Right atrium auricular region (tissue), 2 donors: ENCODE data around the gene MARCHF9. TPM values are rescaled to one million over a fixed set of nuclear protein-coding genes. Genes with fewer than 3 reads are reported as not detected.

Experiments
- DNase-seq: peaks from one replicate; pipeline ENCODE4 v3.0.0-alpha.2; 2019; ENCODE audit warnings: low spot score
- H3K27ac ChIP-seq, 2 donors: fragments of 200-600 bp; sonication (generic); 1 replicate in 1 of 2; 2 replicates in 1 of 2; pipeline ENCODE4 v1.5.1; 2016 to 2019
- H3K27me3 ChIP-seq, 2 donors: fragments of 200-600 bp; sonication (generic); one replicate each; pipeline versions ENCODE4 v1.5.1 to v1.6.0; 2017 to 2019
- H3K36me3 ChIP-seq: fragments of 200-600 bp; sonication (generic); one replicate; pipeline ENCODE4 v1.5.1; 2016
- H3K4me1 ChIP-seq, 2 donors: fragments of 200-600 bp; sonication (generic); one replicate each; pipeline versions ENCODE4 v1.5.1 to v1.6.0; 2017 to 2019
- H3K4me3 ChIP-seq, 2 donors: fragments of 200-600 bp; sonication (generic); 1 replicate in 1 of 2; 2 replicates in 1 of 2; pipeline ENCODE4 v1.5.1; 2017 to 2019; ENCODE audit warnings: mild to moderate bottlenecking in 1 of 2, moderate library complexity in 1 of 2
- H3K9me3 ChIP-seq, 2 donors: fragments of 200-600 bp; sonication (generic); one replicate each; pipeline ENCODE4 v1.5.1; 2019
- total RNA-seq, 2 donors: library from RNA; depleted of rRNA; stranded (reverse); fragments of >200 nt; gene quantifications; one replicate each; pipeline ENCODE4 v1.1.0, GENCODE V29; 2016
- TF ChIP-seq, protein P1 (sequence below), 2 donors: fragments of 200-600 bp; sonication (generic); IDR thresholded peaks; one replicate each; pipeline ENCODE4 v1.5.1; 2019; ENCODE audit warnings: antibody characterized with exemption in 2 of 2

The MARCHF9 gene
- total RNA-seq, 2 donors from 2014 or later, result 8.4 to 11.6 TPM

DNA sequence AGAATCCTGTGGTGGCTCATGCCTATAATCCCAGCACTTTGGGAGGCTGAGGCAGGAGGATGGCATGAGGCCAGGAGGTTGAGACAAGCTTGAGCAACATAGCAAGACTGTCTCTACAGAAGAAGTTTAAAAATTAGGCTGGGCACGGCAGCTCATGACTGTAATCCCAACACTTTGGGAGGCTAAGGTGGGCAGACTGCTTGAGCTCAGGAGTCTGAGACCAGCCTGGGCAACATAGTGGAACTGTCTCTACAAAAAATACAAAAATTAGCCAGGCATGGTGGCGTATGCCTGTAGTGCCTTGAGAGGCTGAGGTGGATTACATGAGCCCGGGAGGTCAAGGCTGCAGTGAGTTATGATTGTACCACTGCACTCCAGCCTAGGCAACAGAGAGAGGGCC, 13.0 kb downstream of the MARCHF9 start:
- Histone ChIP-seq H3K4me3 (no peak overlapping the region), H3K36me3 (peaks cover 16% of the 10 kb centered on the region), H3K27me3 (peaks cover 0 to 16% of the 10 kb centered on the region in 2 donors), H3K4me1 (peaks cover 0 to 46% of the 10 kb centered on the region in 2 donors), H3K9me3 (no peaks in the 10 kb centered on the region), H3K27ac (no peak overlapping the region)
- DNase-seq, result no peak
- TF ChIP-seq, protein P1, sequence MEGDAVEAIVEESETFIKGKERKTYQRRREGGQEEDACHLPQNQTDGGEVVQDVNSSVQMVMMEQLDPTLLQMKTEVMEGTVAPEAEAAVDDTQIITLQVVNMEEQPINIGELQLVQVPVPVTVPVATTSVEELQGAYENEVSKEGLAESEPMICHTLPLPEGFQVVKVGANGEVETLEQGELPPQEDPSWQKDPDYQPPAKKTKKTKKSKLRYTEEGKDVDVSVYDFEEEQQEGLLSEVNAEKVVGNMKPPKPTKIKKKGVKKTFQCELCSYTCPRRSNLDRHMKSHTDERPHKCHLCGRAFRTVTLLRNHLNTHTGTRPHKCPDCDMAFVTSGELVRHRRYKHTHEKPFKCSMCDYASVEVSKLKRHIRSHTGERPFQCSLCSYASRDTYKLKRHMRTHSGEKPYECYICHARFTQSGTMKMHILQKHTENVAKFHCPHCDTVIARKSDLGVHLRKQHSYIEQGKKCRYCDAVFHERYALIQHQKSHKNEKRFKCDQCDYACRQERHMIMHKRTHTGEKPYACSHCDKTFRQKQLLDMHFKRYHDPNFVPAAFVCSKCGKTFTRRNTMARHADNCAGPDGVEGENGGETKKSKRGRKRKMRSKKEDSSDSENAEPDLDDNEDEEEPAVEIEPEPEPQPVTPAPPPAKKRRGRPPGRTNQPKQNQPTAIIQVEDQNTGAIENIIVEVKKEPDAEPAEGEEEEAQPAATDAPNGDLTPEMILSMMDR (IDR thresholded peaks at IDR 0.05), result no peak

DNA sequence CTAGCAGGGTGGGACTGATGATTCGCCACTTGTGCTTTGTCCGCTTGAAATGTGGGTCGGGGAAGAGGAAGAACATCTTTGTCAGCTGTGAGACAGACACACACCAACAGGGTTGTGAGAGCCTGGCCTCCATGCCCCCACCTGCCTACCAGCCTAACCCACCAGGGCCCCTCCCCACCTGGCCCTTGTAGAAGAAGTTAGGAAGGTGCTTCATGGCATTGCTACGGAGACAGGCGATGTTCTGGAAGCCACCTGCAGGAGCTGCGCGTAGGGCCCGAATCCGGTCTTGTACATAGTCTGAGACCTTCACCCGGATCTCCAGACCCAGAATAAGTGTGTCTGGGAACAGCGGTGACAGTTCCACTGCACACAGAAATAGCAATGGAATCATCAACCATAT, 14.7 kb downstream of the MARCHF9 start:
- Histone ChIP-seq H3K27me3 (peaks cover 0 to 15% of the 10 kb centered on the region in 2 donors), H3K4me1 (peaks cover 0 to 51% of the 10 kb centered on the region in 2 donors), H3K4me3 (no peak overlapping the region), H3K27ac (no peak overlapping the region), H3K36me3 (peaks cover 16% of the 10 kb centered on the region), H3K9me3 (no peaks in the 10 kb centered on the region)
- TF ChIP-seq, protein P1 (IDR thresholded peaks at IDR 0.05), result no peak
- no peak for DNase-seq

DNA sequence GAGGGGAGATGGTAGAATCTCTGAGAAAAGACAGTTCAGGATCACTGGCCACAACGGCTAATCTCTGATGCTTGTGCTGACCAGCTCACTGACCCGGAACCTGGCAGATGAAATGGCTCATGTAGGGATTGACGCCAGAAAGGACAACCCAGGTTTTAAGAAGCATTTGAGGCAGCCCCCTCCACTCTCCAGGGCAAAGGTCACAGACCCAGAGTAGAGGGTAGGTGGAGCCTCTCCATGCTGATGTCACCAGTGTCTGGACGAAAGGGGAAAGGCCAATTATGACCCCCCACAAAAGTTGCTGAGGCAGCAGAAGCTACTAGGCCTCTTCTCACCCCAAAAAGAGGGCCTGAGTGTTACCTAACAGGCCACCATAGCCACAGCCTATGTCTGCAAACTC, 15.8 kb downstream of the MARCHF9 start:
- Histone ChIP-seq H3K27me3 (peaks cover 0 to 4% of the 10 kb centered on the region in 2 donors), H3K36me3 (peaks cover 16% of the 10 kb centered on the region), H3K9me3 (no peaks in the 10 kb centered on the region), H3K4me1 (peaks cover 0 to 40% of the 10 kb centered on the region in 2 donors), H3K27ac (no peak overlapping the region), H3K4me3 (no peak overlapping the region)
- no peak for DNase-seq
- TF ChIP-seq, protein P1 (IDR thresholded peaks at IDR 0.05), result no peak

DNA sequence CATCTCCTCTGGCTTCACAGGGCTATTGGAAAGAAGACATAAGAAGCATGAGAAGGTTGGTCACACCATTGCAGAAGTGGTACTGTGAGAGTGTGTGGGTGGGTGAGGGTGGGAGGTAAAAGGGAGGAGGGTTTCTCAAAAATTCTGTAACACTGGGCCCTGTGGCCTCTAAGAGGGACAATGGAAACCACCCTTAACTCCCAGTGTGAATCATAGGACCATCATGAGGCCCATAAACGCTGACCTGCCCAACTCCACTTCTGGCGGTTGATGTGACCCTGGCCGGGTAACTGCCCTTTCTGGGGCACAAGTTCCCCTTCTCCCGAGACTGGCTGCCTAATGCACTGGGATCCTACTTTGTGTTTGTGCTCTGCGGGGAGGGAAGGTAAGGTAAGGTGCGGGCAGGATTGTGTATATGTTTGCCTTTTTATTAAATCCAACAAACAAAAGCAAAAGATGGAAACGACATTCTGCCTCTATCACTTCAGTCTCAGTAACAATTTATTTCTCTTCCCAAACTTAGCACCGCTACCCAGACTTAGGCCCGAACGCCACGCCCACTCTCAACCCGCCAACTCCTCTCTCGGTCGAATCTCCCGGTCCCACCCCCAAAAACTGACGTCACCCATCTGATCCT, 16.5 kb downstream of the MARCHF9 start:
- H3K27ac ChIP-seq, result peak overlapping the region; percentile 93 to 94
- no peaks in the 10 kb centered on the region for H3K9me3 ChIP-seq
- peak; percentile 90 for DNase-seq
- no peaks in the 10 kb centered on the region for H3K27me3 ChIP-seq
- peak overlapping the region; percentile 61 to 89 for H3K4me3 ChIP-seq
- TF ChIP-seq, protein P1 (IDR thresholded peaks at IDR 0.05), result no peak
- H3K36me3 ChIP-seq, result peaks cover 16% of the 10 kb centered on the region
- peaks cover 0 to 34% of the 10 kb centered on the region in 2 donors for H3K4me1 ChIP-seq

DNA sequence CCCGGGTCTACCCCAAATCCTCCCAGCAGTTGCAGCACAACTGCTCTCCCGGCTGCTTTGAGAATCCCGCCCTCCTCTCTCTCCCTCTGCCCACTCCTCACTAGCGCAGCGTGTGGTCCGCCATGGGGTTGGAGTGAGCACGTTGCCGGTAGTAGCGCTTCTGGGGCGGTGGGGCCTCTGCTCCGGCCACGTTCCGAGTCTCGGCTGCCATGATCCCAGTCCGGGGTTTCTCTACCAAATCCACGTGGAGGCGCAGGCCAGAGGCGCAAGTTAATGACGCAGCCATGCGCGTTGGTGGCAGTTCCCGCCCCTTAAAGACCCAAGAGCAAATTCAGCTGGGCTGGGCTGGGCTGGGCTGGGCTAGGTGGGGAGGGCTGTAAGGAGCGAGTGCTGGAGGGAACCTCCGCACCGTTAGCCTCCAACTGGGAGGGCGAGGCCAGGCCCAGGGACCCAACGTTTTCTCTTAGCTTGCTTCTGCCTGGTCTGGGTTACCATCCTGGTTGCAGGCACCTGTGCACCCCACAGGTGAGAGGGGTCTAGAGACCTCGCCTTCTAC, 17.0 kb downstream of the MARCHF9 start, which contains the start of gene METTL1:
TSS of gene METTL1 (minus strand) at position 233 of the 556 bp plus-strand sequence. CDS start at position 211, 22 bp downstream.
- peak; percentile 97 for DNase-seq
- Histone ChIP-seq H3K27me3 (no peaks in the 10 kb centered on the region), H3K4me3 (peak within 1 kb of the TSS; percentile 61 to 89), H3K27ac (peak within 1 kb of the TSS; percentile 93 to 94), H3K4me1 (peaks cover 0 to 28% of the 10 kb centered on the region in 2 donors), H3K9me3 (no peaks in the 10 kb centered on the region), H3K36me3 (peaks cover 16% of the 10 kb centered on the region)
- TF ChIP-seq, protein P1 (IDR thresholded peaks at IDR 0.05), result no peak
